H1 (cell line): ENCODE data around the gene DHRS1. TPM values are rescaled to one million over a fixed set of nuclear protein-coding genes. Genes with fewer than 3 reads are reported as not detected.

ENCODE experiments used
- KDM4A ChIP-seq: IDR thresholded peaks from one replicate; pipeline ENCODE4 v1.7.1; 2012; ENCODE audit warnings: low read depth, mild to moderate bottlenecking, moderate library complexity, low read length, inconsistent platforms; ENCODE audit not compliant: severe bottlenecking
- SP4 ChIP-seq: IDR thresholded peaks from 2 replicates; pipeline ENCODE4 v1.6.1; 2012; ENCODE audit warnings: low read length, inconsistent platforms
- TCF12 ChIP-seq: IDR thresholded peaks from 2 replicates; pipeline ENCODE4 v1.6.1; 2011; ENCODE audit warnings: low read depth, mild to moderate bottlenecking, low read length
- polyA plus RNA-seq, 7 experiments: library from polyadenylated mRNA; depleted of rRNA in 3 of 7; stranded (reverse) in 5 of 7; unstranded in 2 of 7; fragments of >200 nt in 5 of 7; fragments of 200-250 nt in 2 of 7; gene quantifications; 1 replicate in 5 of 7; 2 replicates in 1 of 7; 4 replicates in 1 of 7; pipeline versions ENCODE4 v1.2.1 to v1.2.3, GENCODE V29; 2011 to 2013; ENCODE audit warnings: missing spikeins in 2 of 7, mixed read lengths in 2 of 7
- total RNA-seq: library from RNA; stranded (reverse); fragmentation: NEBNext Ultra II Directional; extraction: Animal tissue kit (Norgen Biotek cat#: 25700); gene quantifications from 2 replicates; pipeline ENCODE4 v1.2.1, GENCODE V29; 2021
- TF ChIP-seq, protein P1 (sequence below): IDR thresholded peaks from 2 replicates; pipeline ENCODE4 v1.6.1; 2012; ENCODE audit warnings: inconsistent platforms

Gene DHRS1
- total and polyA plus RNA-seq, 2 of the 8 experiments (the other 6 are each of a cell fraction or from before 2014, with no cell fraction given) = 8.8 to 31.7 TPM

DNA sequence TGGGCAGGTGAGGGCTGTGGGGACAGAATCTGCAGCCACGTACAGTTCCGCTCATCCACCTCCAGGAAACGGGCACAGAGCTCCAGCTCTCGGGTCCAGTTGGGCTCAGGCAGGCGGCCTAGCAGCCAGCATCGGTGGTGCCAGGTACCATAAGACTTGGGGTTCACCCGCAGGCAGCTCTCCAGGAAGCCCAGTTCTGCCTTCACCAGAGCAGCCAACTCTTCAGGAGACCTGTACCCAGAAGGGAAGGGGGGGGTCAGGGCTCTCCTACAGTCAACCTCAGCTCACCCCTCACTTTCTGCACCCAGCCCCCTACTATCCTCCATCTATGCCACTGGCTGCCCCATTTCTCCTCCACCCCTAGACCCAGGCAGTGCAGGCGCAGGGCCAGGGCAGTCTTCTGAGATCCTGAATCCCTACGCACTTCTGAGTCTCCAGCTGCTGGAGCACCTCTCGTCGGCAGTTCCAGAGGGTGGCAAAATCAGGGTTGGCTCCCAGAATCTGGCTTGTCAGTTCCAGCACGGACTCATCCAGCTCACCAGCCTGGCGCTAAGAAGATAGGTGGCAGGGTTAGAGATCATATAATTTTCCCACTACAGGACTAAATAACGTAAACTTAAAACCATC lies 29.6 kb downstream of the DHRS1 start (continued):
- TF ChIP-seq KDM4A = no peak
- TF ChIP-seq SP4 = no peak
- TF ChIP-seq TCF12 = no peak
- TF ChIP-seq, protein P1, sequence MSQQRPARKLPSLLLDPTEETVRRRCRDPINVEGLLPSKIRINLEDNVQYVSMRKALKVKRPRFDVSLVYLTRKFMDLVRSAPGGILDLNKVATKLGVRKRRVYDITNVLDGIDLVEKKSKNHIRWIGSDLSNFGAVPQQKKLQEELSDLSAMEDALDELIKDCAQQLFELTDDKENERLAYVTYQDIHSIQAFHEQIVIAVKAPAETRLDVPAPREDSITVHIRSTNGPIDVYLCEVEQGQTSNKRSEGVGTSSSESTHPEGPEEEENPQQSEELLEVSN = no peak
- TF ChIP-seq, all 59 proteins: peak for 0
